Activated T-helper 1 cell treated with anti-CD3 and anti-CD28 coated beads, Interleukin-12 subunit alpha, Interleukin-12 subunit beta, Interleukin-2, Interleukin-4 antibody, amounts not matched to agents 30 ng/mL and 10 ng/mL and 1 ng/mL, durations not matched to agents 14 hours and 24 hours and 36 hours (primary cell): ENCODE data around the gene MARK1. TPM values are rescaled to one million over a fixed set of nuclear protein-coding genes. Genes with fewer than 3 reads are reported as not detected.

Experiments used
- DNase-seq: peaks from one replicate; pipeline ENCODE4 v3.0.0; 2021; ENCODE audit warnings: low spot score
- H3K27ac Mint-ChIP-seq: one replicate; pipeline ENCODE4 v1.8.0; 2021; ENCODE audit warnings: mild to moderate bottlenecking, mixed read lengths
- H3K27me3 Mint-ChIP-seq: one replicate; pipeline ENCODE4 v1.8.0; 2022; ENCODE audit warnings: mild to moderate bottlenecking, moderate library complexity, mixed read lengths; ENCODE audit not compliant: insufficient read depth
- H3K36me3 Mint-ChIP-seq: one replicate; pipeline ENCODE4 v1.8.0; 2021; ENCODE audit warnings: low read depth, mixed read lengths
- H3K4me1 Mint-ChIP-seq: one replicate; pipeline ENCODE4 v1.8.0; 2021; ENCODE audit warnings: low read depth, mixed read lengths
- H3K4me3 Mint-ChIP-seq: one replicate; pipeline ENCODE4 v1.8.0; 2021; ENCODE audit warnings: mild to moderate bottlenecking, moderate library complexity, mixed read lengths
- H3K9me3 Mint-ChIP-seq: one replicate; pipeline ENCODE4 v1.8.0; 2021; ENCODE audit warnings: mixed read lengths
- intact Hi-C: fragments of 100-400 bp; cut with micrococcal nuclease; formaldehyde crosslinking; loops from one replicate; pipeline ENCODE4 v1.15.1; 2024
- total RNA-seq: library from RNA; stranded (reverse); gene quantifications from 2 replicates; pipeline ENCODE4 v1.2.3, GENCODE V29; 2022

MARK1 gene
- total RNA-seq, 1 donor from 2014 or later = not detected

DNA sequence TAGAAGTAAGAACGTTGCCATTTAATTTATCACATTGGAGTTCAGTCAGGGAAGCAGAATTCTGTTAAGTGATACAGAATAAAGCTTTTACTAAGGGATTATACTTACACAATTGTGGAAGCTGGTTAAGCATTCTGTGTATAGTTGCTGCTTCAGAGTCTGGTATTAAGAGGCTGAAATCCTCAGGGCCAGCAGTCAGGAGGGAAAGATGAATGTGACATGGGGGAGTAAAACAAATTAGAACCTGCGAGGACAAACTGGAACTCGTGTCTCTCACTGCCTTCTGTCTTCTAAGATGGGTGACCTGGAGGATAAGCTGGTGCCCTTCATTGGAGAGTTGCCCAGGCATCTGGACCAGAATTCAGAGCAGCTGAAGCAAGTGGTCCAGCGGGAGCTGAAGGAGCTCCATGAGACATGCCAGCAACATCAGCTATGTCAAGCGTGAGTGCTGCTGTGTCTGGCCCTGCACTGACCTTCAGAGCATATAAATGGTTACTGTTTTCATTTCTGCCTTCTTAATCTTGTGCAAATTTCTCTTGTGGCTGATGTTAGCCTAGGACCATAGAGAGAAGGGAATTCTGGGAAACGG, 23.0 kb downstream of the MARK1 start:
- Mint-ChIP-seq H3K9me3 (no peaks in the 10 kb centered on the region), H3K27me3 (no peaks in the 10 kb centered on the region), H3K4me1 (no peaks in the 10 kb centered on the region), H3K4me3 (no peak overlapping the region), H3K27ac (no peak overlapping the region), H3K36me3 (no peaks in the 10 kb centered on the region)
- intact Hi-C loops = no loop called here
- DNase-seq = no peak

DNA sequence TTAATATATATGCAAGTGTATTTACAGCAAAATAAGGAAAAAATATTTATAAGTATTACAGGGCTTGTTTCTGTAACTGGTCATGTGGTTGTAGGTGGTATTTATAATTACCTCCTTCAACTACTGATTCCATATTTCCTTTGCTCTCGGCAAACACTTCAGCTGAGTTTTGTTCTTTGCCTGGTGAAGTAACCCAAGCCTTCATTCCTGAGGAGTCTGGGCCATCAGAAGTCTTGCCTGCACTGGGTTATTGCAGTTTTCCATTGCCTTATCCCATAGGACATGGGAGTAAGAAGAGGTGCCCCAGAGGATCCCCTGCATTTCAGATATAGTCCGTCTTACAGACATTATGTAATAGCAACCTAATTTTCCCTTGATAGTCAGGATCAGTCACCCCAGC, 23.8 kb downstream of the MARK1 start:
- Mint-ChIP-seq H3K4me3 (no peak overlapping the region), H3K9me3 (no peaks in the 10 kb centered on the region), H3K27me3 (no peaks in the 10 kb centered on the region), H3K36me3 (no peaks in the 10 kb centered on the region), H3K4me1 (no peaks in the 10 kb centered on the region), H3K27ac (no peak overlapping the region)
- DNase-seq = no peak
- intact Hi-C loops = no loop called here

DNA sequence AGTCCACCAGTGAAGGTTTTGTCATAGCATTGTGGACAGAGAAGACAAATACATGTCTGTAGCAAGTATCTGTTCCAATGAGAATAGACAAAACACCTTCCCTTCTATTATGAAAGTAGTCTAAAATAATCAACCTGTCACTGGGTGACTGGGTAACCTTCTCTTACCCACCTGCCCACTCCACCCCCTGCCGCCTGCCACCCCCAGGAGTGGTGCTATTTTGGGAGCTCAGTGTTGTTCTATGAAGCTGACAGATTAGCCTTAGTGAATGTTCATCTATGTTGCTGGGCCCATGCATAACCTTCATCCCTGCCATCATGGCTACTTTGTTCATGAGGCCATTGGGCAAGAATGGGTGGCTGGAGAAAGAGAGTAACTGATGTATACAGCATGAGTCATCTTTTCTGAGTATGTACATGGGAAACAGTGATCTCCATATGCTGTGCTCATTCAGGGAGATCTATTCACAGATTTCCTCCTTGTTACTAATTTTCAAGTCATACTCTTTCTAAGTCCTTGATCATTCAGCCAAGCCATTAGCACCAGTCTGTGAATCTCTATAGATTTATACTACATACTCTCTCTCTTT, 24.8 kb downstream of the MARK1 start:
- Mint-ChIP-seq H3K27ac (no peak overlapping the region), H3K9me3 (no peaks in the 10 kb centered on the region), H3K4me1 (no peaks in the 10 kb centered on the region), H3K36me3 (no peaks in the 10 kb centered on the region), H3K4me3 (no peak overlapping the region), H3K27me3 (no peaks in the 10 kb centered on the region)
- intact Hi-C loops = no loop called here
- no peak for DNase-seq

DNA sequence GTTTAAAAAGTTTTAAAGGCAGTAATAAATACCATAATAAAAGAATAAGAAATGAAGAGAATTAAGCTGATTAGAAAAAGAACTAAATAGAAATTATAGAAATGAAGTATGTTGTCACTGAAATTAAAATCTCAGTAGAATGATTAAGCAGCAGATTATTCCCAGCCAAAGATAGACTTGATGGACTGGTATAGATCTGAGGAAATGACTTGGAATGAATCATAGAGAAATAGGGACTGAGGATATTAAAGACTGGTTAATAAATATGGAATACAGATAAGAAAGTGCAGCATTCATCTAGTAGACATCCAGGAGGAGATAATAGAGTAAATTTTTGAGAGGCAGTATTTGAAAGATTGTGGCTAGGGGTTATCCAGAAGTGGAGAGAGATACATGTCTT, 28.7 kb downstream of the MARK1 start:
- Mint-ChIP-seq H3K36me3 (no peaks in the 10 kb centered on the region), H3K4me3 (no peak overlapping the region), H3K27me3 (no peaks in the 10 kb centered on the region), H3K9me3 (no peaks in the 10 kb centered on the region), H3K4me1 (no peaks in the 10 kb centered on the region), H3K27ac (no peak overlapping the region)
- intact Hi-C loops = no loop called here
- DNase-seq = no peak

DNA sequence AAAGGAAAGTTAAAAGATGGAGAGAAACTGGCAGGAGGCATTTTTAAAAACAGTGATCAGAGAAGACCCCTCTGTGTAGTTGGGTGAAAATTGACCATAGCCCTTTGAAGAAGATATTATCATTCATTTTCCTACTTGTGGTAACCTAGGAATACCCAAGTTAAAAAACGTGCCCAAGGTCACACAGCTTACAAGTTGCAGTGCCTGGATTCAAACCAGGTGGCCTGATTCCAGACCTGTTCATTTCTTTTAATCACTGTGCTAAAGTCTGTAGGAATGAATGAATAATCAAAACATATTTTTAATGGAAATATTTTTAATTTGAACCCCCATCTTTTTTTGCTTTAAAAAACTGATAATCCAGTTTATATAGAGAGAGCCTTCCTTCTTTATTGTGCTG, 35.6 kb downstream of the MARK1 start:
- H3K36me3 Mint-ChIP-seq = no peaks in the 10 kb centered on the region
- no peak for DNase-seq
- H3K9me3 Mint-ChIP-seq = no peaks in the 10 kb centered on the region
- no peak overlapping the region for H3K4me3 Mint-ChIP-seq
- no peak overlapping the region for H3K27ac Mint-ChIP-seq
- H3K4me1 Mint-ChIP-seq = no peaks in the 10 kb centered on the region
- intact Hi-C loops = no loop called here
- peaks cover 2% of the 10 kb centered on the region for H3K27me3 Mint-ChIP-seq

DNA sequence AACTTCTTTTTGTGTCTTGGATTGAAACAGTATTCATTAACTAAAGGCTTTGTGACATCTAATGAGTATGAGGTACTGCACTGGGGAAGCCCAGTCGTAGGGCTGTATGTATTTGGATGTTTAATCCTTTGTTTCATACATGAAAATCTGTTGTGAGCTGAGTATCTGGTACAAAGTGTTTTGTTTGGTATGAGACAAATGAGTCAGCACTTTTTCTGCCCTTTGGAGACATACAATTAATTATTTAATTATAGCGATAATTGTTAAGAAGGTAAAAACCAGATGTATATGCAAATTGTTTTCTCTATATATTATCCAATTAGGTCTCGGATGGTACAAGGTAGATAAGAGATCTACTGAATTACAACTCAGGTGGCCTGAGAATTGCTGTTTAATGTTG, 36.3 kb downstream of the MARK1 start:
- intact Hi-C loops = no loop called here
- Mint-ChIP-seq H3K9me3 (no peaks in the 10 kb centered on the region), H3K4me1 (no peaks in the 10 kb centered on the region), H3K36me3 (no peaks in the 10 kb centered on the region), H3K4me3 (no peak overlapping the region), H3K27me3 (peaks cover 5% of the 10 kb centered on the region), H3K27ac (no peak overlapping the region)
- no peak for DNase-seq

DNA sequence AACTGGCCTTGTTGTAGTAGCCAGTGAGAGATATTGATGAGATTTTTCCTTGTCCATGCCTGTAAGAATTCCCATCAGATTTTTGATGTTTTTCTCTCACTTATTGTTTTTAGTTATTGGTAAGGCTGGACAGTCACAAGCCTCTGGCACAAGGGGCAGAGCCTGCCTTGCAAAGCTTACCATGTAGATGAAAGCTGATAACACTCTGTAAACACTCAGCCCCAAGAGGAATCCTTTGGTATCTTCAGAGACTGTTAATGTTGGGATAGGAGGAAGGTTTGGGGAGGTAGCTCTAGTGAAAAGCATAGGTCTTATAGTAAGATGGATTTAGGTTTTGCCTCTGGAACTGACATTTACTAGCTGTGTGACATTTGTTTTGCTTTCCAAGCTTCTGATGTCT, 37.7 kb downstream of the MARK1 start:
- Mint-ChIP-seq H3K27ac (no peak overlapping the region), H3K36me3 (no peaks in the 10 kb centered on the region), H3K9me3 (no peaks in the 10 kb centered on the region), H3K27me3 (peaks cover 6% of the 10 kb centered on the region), H3K4me3 (no peak overlapping the region), H3K4me1 (no peaks in the 10 kb centered on the region)
- intact Hi-C loops = no loop called here
- DNase-seq = no peak

DNA sequence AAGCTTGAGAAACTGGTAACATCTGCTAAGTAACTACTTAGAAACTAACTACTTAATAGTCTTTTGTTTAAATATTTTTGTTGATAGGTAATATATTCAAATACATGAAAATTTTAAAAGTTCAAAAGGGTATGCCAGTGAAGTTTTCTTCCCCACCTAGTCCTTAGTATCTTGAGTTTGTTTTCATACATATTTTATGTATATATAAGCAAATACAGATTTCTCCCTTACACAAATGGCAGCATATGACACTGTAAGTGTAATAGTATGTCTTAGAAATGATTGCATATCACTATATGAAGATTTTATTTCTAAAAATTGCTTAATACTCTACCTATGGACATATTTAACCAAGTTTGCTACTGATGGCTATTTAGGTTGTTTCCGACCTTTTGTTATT, 38.9 kb downstream of the MARK1 start:
- no peak overlapping the region for H3K4me3 Mint-ChIP-seq
- no peak for DNase-seq
- intact Hi-C loops = no loop called here
- H3K4me1 Mint-ChIP-seq = no peaks in the 10 kb centered on the region
- H3K9me3 Mint-ChIP-seq = no peaks in the 10 kb centered on the region
- no peaks in the 10 kb centered on the region for H3K36me3 Mint-ChIP-seq
- no peak overlapping the region for H3K27ac Mint-ChIP-seq
- peaks cover 6% of the 10 kb centered on the region for H3K27me3 Mint-ChIP-seq

DNA sequence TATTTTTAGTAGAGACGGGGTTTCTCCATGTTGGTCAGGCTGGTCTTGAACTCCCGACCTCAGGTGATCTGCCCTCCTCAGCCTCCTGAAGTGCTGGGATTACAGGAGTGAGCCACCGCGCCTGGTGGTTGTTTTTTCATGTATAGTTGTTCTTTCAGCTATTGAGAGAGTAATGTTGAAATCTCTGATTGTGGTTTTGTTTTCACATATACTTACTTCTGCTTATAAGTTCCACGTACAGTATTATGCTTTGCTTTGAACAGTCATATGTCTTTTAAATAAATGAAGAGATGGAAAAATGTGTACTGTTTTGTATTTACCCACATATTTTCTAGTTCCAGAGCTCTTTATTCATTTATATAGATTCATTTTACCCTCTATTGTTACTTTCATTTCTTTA, 44.5 kb downstream of the MARK1 start:
- Mint-ChIP-seq H3K4me1 (no peaks in the 10 kb centered on the region), H3K27ac (no peak overlapping the region), H3K36me3 (no peaks in the 10 kb centered on the region), H3K27me3 (peaks cover 3% of the 10 kb centered on the region), H3K4me3 (no peak overlapping the region), H3K9me3 (peaks cover 13% of the 10 kb centered on the region)
- no peak for DNase-seq
- intact Hi-C loops = no loop called here

DNA sequence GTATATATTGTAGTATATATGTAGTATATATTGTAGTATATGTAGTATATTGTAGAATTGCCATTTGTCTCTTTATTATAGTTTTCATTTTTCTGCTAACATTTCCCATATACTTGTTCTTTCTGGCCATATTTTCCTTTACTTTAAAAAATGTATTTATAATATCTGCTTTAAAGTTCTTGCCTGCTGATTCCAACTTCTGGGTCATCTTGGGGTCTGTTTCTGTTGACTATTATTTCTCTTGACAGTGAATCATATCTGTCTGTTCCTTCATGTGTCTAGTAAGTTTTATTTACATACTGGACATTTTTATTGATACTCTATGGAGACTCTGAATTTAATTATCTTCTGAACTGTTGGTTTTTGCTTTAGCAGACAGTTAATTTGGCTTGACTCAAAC, 45.9 kb downstream of the MARK1 start:
- Mint-ChIP-seq H3K9me3 (peaks cover 13% of the 10 kb centered on the region), H3K36me3 (no peaks in the 10 kb centered on the region), H3K27me3 (peaks cover 3% of the 10 kb centered on the region), H3K27ac (no peak overlapping the region), H3K4me3 (no peak overlapping the region), H3K4me1 (no peaks in the 10 kb centered on the region)
- DNase-seq = no peak
- intact Hi-C loops = no loop called here

DNA sequence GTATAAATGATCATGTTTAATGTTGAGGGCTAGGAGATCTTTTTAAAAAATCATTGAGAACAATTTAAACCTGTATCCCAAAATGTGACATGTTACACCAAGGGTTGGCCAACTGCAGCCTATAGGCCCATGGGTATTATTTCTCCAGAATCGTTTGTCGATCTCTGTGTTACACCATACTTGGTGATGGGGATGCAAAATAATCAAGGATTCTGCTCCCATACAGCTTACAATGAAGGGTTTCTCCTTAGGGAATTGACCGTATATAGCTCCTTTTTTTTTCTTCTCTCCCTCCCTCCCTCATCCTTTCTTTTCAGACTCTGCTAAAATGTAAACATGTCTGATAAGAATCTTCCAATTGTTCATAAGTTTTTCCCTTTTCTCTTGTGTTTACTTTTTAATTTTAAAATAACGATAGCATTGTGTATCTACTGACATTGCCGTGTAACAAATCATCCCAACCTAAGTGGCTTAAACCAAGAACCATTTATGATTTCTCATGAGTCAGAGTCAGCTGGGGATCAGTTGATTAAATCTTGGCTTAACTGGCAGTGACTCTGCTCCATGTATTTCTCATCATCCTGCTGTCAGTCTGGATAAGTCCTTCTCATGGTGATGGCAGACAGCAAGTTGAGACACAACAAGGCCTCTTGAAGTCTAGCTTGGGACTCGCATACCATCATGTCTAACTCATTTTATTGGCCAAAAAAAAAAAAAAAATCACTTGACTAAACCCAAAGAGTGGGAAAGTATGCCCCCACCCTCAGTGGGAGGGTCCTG, 48.0 kb downstream of the MARK1 start:
- no peaks in the 10 kb centered on the region for H3K36me3 Mint-ChIP-seq
- H3K4me1 Mint-ChIP-seq = no peaks in the 10 kb centered on the region
- H3K27me3 Mint-ChIP-seq = no peaks in the 10 kb centered on the region
- no peak for DNase-seq
- H3K27ac Mint-ChIP-seq = no peak overlapping the region
- H3K4me3 Mint-ChIP-seq = no peak overlapping the region
- peaks cover 13% of the 10 kb centered on the region for H3K9me3 Mint-ChIP-seq
- intact Hi-C loops = no loop called here

DNA sequence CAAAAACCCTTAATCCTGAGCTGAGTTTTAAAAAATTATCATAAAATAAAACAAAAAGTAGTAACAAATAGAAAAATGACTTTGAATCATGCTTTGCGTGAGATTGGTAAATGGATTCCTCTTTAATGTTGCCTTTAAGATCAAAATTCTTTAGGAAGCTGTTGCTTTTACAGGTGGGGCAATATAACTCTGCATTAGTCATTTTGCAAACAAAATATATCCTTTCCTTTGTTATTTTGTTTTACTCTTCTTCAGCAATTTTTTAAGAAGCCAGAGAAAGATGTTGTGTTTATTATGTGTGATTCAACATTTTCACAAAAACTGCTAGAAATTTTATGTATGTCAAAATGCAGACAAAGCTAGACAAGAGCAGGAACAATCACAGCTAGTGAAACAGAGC, 50.0 kb downstream of the MARK1 start:
- Mint-ChIP-seq H3K27me3 (no peaks in the 10 kb centered on the region), H3K9me3 (peaks cover 12% of the 10 kb centered on the region), H3K27ac (no peak overlapping the region), H3K4me3 (no peak overlapping the region), H3K4me1 (no peaks in the 10 kb centered on the region), H3K36me3 (no peaks in the 10 kb centered on the region)
- DNase-seq = no peak
- intact Hi-C loops = no loop called here

DNA sequence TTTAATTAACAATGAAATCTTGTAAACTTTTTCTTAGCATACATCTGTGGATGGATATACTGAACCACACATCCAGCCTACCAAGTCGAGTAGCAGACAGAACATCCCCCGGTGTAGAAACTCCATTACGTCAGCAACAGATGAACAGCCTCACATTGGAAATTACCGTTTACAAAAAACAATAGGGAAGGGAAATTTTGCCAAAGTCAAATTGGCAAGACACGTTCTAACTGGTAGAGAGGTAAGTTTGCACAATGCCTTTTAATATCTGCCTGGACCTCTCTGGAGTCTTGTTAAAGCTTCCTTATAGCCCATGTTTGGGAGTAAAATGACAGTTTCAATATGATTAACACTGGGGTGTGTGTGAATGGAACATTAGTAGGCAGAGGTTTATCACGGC, 51.4 kb downstream of the MARK1 start:
- no peaks in the 10 kb centered on the region for H3K27me3 Mint-ChIP-seq
- DNase-seq = no peak
- no peak overlapping the region for H3K27ac Mint-ChIP-seq
- H3K9me3 Mint-ChIP-seq = peaks cover under 1% of the 10 kb centered on the region
- no peaks in the 10 kb centered on the region for H3K4me1 Mint-ChIP-seq
- intact Hi-C loops = no loop called here
- no peak overlapping the region for H3K4me3 Mint-ChIP-seq
- no peaks in the 10 kb centered on the region for H3K36me3 Mint-ChIP-seq
